GM21717 (cell line): Measurements from ENCODE around the gene BICRA.
"Not testable (repeated sequence)": the region's sequence is repeated elsewhere in the genome, so short reads cannot be mapped to it uniquely, and the experiment has no call there.

ENCODE experiments used
- ATAC-seq: cut with Tn5 transposase; IDR thresholded peaks from one replicate; pipeline ENCODE4 v1.9.1; 2021; ENCODE audit warnings: mild to moderate bottlenecking, moderate library complexity; ENCODE audit not compliant: unreplicated experiment

The BICRA gene

GRCh38 chr19:47740866-47741519, 132.1 kb downstream of the BICRA start:
- no peak for ATAC-seq

- ATAC-seq, result no peak
Observed at GRCh38 chr19:47741544-47742140, 132.7 kb downstream of the BICRA start.

- ATAC-seq, result no peak
Observed at GRCh38 chr19:47742634-47743033, 133.7 kb downstream of the BICRA start.

GRCh38 chr19:47745010-47745901, 136.3 kb downstream of the BICRA start, which contains the start of gene NOP53:
Gene NOP53 (plus strand): TSS chr19:47745546. CDS start chr19:47745560, 14 bp downstream.
- peak; percentile 56 for ATAC-seq

- ATAC-seq, result not testable (repeated sequence)
Observed at GRCh38 chr19:47746129-47746528, 137.2 kb downstream of the BICRA start.

GRCh38 chr19:47749326-47749725, 140.4 kb downstream of the BICRA start:
- ATAC-seq, result no peak

GRCh38 chr19:47750752-47751151, 141.8 kb downstream of the BICRA start:
- ATAC-seq, result no peak

GRCh38 chr19:47752440-47753211, 143.7 kb downstream of the BICRA start:
- ATAC-seq, result no peak
